Measurements from ENCODE around the gene ARHGDIB.

- no peak for TF ChIP-seq EZH2 (IDR thresholded peaks at IDR 0.05)
- no peak for TF ChIP-seq POLR2AphosphoS5 (IDR thresholded peaks at IDR 0.05; ENCODE audit: borderline replicate concordance, low read depth, low read length)
These were observed 31.1 kb downstream of the ARHGDIB start for GRCh38 chr12:14930299-14930698.
